HG03520 (cell line): ENCODE measurements around the gene FOXN1.
A peak's percentile ranks its signal among the peaks of the same experiment; 100 is the strongest.
"Not testable (repeated sequence)": the region's sequence is repeated elsewhere in the genome, so short reads cannot be mapped to it uniquely, and the experiment has no call there.

Source experiments
- ATAC-seq: cut with Tn5 transposase; IDR thresholded peaks from one replicate; pipeline ENCODE4 v1.9.1; 2021; ENCODE audit warnings: mild to moderate bottlenecking, moderate library complexity; ENCODE audit not compliant: unreplicated experiment

FOXN1 gene

GRCh38 chr17:28499684-28500357 is 6.3 kb upstream of the FOXN1 start:
- no peak for ATAC-seq

GRCh38 chr17:28500712-28501379 is 5.3 kb upstream of the FOXN1 start:
- peak; percentile 57 for ATAC-seq

DNA sequence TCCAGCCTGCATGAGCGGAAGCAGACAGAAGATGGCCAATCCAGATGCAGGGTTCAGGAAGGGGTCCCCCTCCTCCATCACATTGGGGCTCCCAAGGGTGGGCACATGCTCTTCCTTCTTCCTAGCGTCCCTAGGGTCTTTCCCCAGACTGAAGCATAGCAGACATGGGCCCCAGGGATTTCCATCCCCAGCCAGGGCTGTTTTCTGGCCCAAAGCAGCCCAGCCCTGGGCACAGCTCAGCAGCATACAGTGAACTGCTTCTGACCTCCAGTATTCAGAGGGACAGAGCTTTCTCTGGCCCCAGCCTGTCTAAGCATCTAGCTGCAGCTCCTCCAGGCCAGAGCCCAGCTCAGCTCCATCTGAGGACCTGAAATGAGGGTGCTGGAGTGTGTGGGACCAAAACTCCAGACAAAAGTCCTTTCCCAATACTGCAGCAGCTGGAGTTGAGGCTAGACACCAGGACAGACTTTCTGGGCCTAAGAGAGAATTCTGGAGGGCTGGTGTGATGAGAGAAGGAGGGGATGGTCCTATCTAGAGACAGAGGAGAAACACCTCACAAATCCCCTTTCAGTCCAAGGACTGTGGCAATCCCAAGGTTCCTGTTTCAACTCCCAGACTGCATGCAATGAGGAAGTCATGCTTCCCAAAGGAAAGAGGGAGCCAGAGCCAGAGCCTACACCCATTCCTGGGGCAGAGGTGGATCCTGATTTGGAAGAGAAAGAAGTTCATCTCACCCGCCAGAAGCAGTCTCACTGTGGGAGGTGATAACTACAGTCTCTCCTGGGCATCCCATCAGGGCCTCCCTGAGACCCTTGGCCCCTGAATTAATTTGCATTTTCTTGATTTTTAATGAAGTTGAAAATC is 4.5 kb upstream of the FOXN1 start:
- ATAC-seq, result no peak

DNA sequence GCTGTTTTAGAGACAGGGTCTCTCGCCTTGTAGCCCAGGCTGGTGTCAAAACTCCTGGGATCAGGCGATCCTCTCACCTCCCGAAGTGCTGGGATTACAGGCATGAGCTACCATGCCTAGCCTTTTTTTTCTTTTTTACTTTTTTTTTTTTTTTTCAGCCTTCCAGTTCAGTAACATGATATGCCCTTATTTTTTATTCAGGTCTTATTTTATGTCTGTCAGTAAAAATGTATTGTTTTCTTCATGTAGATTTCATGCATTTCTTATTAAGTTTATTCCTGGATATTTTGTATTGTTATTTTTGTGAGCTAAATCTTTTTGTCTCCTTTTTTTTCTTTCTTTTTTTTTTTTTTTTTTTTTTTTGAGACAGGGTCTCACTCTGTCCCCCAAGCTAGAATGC is 2.7 kb upstream of the FOXN1 start:
- ATAC-seq, result no peak

- ATAC-seq, result no peak
Observed at GRCh38 chr17:28506763-28507487, 777 bp downstream of the FOXN1 start.

DNA sequence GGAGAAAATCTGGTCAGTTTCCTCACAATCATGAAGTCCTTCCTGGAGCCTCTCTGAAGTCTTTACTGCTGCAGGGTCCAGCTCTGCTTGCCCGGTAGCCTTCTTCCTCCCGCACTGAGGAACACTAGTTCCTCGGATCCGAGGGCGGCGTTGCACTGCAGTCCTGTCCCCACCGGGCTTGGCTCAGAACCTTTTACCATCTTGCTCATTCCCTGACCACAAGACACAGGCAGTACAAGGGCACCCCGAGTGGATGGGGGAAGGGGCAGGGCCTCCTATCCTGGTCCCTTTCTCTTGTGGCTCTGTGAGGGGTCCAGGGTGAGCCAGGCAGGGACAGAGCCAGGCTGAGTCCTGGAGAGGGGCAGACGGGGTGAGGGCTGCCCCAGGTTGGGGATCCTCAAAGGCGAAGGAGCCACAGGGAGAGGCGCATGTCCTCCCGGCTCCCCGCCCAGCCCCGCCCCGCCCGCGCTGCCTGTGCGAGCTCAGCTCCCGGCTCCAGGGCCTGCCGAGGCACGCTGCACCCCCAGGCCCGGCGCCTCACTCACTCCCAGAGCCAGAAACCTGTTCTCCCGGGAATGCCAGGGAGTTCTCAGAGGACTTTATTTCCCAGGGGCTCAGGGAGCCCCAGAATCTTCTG is 1.5 kb downstream of the FOXN1 start:
- ATAC-seq, result no peak

GRCh38 chr17:28508211-28508724 is 2.1 kb downstream of the FOXN1 start:
- no peak for ATAC-seq

- ATAC-seq, result no peak
Observed at GRCh38 chr17:28509789-28510188, 3.6 kb downstream of the FOXN1 start.

GRCh38 chr17:28511858-28512461 is 5.8 kb downstream of the FOXN1 start:
- ATAC-seq, result no peak

DNA sequence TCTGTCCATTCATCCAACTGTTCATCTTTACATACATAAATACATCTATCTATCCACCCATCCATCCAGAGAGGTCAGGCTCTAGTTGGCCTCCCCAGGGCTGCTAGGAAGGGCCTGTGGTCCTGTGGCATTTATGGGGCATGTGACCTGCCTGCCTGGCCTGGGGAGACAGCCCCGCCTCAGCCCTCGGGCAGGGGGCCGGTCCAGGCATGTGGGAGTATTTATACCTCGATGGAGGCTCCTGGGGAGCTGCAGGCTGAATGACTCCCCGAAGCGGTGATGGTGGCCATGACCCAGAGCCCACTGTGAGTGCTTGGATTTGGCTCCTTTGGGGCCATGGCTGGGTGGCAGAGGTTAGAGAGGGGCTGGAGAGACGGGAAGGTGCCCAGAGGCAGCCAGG is 7.3 kb downstream of the FOXN1 start:
- ATAC-seq, result no peak

DNA sequence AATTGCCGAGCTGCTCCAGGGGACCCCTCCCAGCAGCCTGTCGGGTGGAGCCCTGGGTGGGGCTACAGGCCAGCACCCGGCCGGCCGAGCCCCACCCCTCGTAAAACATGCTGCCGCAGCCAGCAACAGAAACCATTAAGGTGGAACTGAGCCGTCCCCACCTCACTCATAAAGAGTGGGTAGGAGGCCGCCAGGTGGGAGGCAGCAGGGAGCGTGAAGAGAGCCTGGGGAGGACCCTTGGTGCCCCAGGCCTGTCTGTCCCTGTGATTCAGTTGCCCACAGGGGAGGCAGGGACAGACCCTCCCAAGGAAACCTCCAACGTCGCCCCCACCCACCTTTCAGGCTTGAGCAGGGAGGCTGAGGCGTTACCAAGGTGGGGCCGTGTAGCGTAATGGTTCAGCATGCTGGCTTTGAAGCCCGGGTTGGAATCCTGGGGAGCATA is 8.4 kb downstream of the FOXN1 start:
- ATAC-seq, result no peak

DNA sequence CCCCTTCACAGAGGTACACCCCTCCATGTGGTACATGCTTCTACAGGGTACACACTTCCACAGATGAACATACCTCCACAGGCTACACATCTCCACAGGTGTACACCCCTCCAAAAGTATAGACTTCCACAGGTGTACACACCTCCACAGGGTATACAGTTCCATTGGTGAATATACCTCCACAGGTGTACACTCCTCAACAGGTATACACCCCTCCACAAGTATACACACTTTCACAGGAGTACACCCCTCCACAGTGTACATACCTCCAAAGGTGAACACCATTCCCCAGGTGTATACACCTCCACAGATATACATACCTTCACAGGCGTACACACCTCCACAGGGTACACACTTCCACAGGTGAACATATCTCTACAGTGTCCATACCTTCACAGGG is 9.4 kb downstream of the FOXN1 start:
- ATAC-seq, result no peak

DNA sequence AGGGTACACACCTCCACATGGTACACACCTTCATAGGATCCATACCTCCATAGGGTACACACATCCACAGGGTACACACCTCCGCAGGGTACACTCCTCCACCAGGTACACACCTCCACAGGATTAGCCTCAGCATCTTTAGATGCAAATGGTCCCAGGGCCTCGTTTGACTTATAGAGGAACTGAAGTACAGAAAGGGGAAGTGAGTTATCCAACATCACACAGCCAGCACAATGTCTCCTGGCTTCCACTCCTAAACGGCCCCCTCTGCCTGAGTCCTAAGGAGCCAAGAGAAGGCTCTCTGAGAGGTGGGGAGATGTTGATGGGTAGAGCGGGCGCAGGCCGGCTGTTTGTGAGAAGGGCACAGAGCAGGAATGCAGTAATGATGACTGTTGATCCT is 12.0 kb downstream of the FOXN1 start:
- no peak for ATAC-seq

GRCh38 chr17:28518578-28518977 is 12.4 kb downstream of the FOXN1 start:
- no peak for ATAC-seq

DNA sequence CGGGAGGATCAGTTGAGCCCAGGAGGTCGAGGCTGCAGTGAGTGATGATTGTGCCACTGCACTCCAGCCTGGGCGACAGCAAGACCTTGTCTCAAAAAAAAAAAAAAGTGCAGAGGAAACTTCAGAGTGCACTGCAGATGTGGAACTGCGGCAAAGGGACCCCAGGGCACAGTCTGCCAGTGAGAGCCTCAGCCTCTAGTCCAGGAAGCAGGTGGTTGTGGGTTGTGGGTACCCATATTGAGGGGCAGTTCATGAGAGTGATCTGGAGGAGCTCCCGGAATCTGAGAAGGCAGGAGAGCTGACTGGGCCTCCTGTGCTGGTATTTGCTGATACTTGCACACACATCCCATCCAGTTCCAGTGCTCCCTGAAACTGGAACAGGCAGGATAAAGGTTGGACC is 13.1 kb downstream of the FOXN1 start:
- no peak for ATAC-seq

- no peak for ATAC-seq
Observed at GRCh38 chr17:28520687-28521086, 14.5 kb downstream of the FOXN1 start.

DNA sequence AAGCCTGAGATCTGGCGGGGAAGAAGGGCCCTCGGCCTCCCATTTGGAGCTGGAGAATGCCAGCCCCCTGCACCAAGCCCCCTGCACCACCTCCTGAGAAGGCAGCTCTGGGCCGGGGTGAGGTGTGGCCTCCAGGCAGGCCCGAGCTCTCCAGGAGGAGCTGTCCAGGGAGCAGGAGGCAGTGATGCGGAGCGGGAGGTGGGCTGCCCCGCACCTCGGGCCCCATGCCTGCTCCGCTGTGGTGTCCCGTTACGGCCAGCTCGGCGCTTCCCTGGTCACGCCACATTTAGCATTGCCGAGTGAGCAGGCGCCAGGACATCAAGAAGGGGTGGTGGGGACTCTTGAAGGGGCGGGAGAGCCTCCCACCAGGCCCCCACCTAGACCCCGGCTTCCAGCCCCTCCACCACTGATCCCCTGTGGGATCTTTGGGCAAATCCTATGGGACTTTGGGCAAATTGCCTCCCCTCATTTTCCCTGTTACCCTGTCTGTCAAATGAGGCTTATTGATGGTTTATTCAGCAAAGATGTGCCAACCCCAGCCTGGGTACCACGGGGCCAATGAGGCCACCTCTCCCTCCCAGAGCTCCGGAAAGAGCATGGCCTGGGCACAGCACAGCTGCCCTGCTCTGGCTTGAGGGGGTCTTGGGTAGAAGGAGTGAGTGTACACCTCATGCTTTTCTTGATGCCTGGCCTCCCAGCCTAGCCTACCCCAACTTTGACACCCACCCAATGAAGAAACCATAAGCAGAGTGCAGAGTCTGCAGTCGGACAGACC is 15.3 kb downstream of the FOXN1 start:
- ATAC-seq, result no peak

DNA sequence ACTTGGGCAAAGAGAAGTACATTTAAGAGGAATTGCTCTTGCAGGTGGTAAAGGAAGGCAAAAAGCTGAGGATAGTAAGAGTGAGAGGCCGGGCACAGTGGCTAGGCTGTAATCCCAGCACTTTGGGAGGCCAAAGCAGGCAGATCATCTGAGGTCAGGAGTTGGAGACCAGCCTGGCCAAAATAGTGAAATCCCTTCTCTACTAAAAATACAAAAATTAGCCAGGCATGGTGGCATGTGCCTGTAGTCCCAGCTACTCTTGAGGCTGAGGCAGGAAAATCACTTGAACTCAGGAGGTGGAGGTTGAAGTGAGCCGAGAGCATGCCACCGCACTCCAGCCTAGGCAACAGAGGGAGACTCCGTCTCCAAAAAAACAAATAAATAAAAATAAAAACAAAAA is 16.1 kb downstream of the FOXN1 start:
- ATAC-seq, result not testable (repeated sequence)

DNA sequence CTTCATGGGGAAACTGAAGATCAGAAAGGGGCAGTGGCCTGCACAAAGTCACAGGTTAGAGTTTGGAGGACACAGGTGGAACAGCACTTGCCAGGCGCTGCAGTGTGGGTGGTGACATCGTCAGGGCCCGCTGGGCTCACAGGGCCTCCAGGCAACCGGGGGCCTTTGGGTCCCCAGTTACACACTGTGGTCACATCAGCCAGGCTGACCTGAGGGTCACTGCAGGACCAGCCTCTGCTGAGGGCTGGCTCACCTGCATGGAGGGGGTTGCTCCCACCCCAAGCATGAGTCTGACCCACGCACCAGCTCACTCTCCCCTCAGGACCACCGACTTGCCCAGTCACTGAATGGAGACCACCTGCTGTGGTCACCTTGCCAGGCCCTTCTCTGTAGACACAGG is 17.0 kb downstream of the FOXN1 start:
- ATAC-seq, result no peak
